GM19239 (cell line): ENCODE data around the gene CHST10.
"Not testable (repeated sequence)": the region's sequence is repeated elsewhere in the genome, so short reads cannot be mapped to it uniquely, and the experiment has no call there.

Source experiments
- DNase-seq: peaks from one replicate; pipeline ENCODE4 v3.0.0; 2011; ENCODE audit warnings: low spot score; ENCODE audit not compliant: insufficient read length
- FAIRE-seq: peaks from 2 replicates; lab custom pipeline; 2011; peaks lifted over from hg19 to GRCh38; lab: Jason Lieb, UNC

The CHST10 gene

GRCh38 chr2:100416935-100417710 lies at the start of gene CHST10:
CHST10 (minus strand) TSS chr2:100417668; CDS start chr2:100406675, 10,993 bp downstream.
- peak; percentile 47 for DNase-seq
- no peak for FAIRE-seq

- FAIRE-seq (no peak), DNase-seq (no peak)
Observed at GRCh38 chr2:100460904-100461530, 43.5 kb upstream of the CHST10 start.

GRCh38 chr2:100456357-100456756 lies 38.9 kb upstream of the CHST10 start:
- not testable (repeated sequence) for DNase-seq, FAIRE-seq

GRCh38 chr2:100453853-100454252 lies 36.4 kb upstream of the CHST10 start:
- FAIRE-seq (peak; percentile 26), DNase-seq (no peak)

- FAIRE-seq (no peak), DNase-seq (no peak)
Observed at GRCh38 chr2:100451734-100452133, 34.3 kb upstream of the CHST10 start.

GRCh38 chr2:100451092-100451491 lies 33.6 kb upstream of the CHST10 start:
- FAIRE-seq (no peak), DNase-seq (no peak)

- DNase-seq (no peak), FAIRE-seq (no peak)
Observed at GRCh38 chr2:100446696-100447095, 29.2 kb upstream of the CHST10 start.

- FAIRE-seq (no peak), DNase-seq (no peak)
Observed at GRCh38 chr2:100437751-100438150, 20.3 kb upstream of the CHST10 start.

- DNase-seq: no peak
- FAIRE-seq: no peak
Observed at GRCh38 chr2:100429726-100430125, 12.3 kb upstream of the CHST10 start.

- FAIRE-seq (no peak), DNase-seq (no peak)
Observed at GRCh38 chr2:100427627-100428258, 10.3 kb upstream of the CHST10 start.

- no peak for FAIRE-seq
- DNase-seq: no peak
Observed at GRCh38 chr2:100427111-100427510, 9.6 kb upstream of the CHST10 start.

GRCh38 chr2:100426384-100426720 lies 8.9 kb upstream of the CHST10 start:
- FAIRE-seq: no peak
- DNase-seq: no peak

GRCh38 chr2:100425573-100426383 lies 8.3 kb upstream of the CHST10 start:
- FAIRE-seq: no peak
- no peak for DNase-seq

GRCh38 chr2:100425107-100425506 lies 7.6 kb upstream of the CHST10 start:
- DNase-seq (no peak), FAIRE-seq (no peak)

GRCh38 chr2:100424277-100424875 lies 6.9 kb upstream of the CHST10 start:
- DNase-seq: no peak
- FAIRE-seq: no peak

GRCh38 chr2:100423631-100424030 lies 6.2 kb upstream of the CHST10 start:
- no peak for FAIRE-seq

GRCh38 chr2:100422320-100423055 lies 5.0 kb upstream of the CHST10 start:
- FAIRE-seq (no peak), DNase-seq (no peak)

More at GRCh38 chr2:100423631-100424030, 6.2 kb upstream of the CHST10 start:
- DNase-seq: no peak

GRCh38 chr2:100419915-100420314 lies 2.4 kb upstream of the CHST10 start:
- DNase-seq (no peak), FAIRE-seq (no peak)

GRCh38 chr2:100418406-100418962 lies 1.0 kb upstream of the CHST10 start:
- DNase-seq: no peak
- no peak for FAIRE-seq
